A549 (cell line): ENCODE results near the gene SPATA4. TPM values are rescaled to one million over a fixed set of nuclear protein-coding genes. Genes with fewer than 3 reads are reported as not detected.

Source experiments
- ATAC-seq, 2 experiments: fragments of 200-7000 bp in 1 of 2; fragments of >200 bp in 1 of 2; cut with Nextera tagmentation in 1 of 2; cut with Tn5 transposase in 1 of 2; 3 replicates each; pipeline versions ENCODE4 v1.8.0 to v1.9.1; 2018 to 2020; ENCODE audit warnings: mild to moderate bottlenecking in 1 of 2, moderate library complexity in 1 of 2
- CTCF ChIA-PET: fragments of 300-600 bp; sonication (Branson Sonifier 250); formaldehyde crosslinking; extraction: SDS; loops from one replicate; lab custom pipeline; 2021; ENCODE audit warnings: antibody characterized with exemption, inconsistent platforms; lab: Yijun Ruan, JAX
- POLR2A ChIA-PET: fragments of 350-600 bp; formaldehyde crosslinking; extraction: SDS; loops from one replicate; lab custom pipeline; 2021; ENCODE audit warnings: antibody characterized with exemption, inconsistent platforms; lab: Yijun Ruan, JAX
- DNase-seq, 2 experiments: peaks; one replicate each; pipeline versions ENCODE4 v3.0.0 to v3.0.0-alpha.2; 2011 to 2016; ENCODE audit warnings: low read depth in 1 of 2, low spot score in 1 of 2
- FAIRE-seq: peaks from 2 replicates; lab custom pipeline; 2011; peaks lifted over from hg19 to GRCh38; lab: Jason Lieb, UNC
- H3K27ac ChIP-seq, 2 experiments: fragments of >200 bp; sonication (Bioruptor Twin); formaldehyde crosslinking; 3 replicates each; pipeline ENCODE4 v1.5.1; 2016 to 2017
- H3K4me1 ChIP-seq: fragments of >200 bp; sonication (Bioruptor Twin); formaldehyde crosslinking; 3 replicates; pipeline ENCODE4 v1.6.1; 2016
- H3K4me2 ChIP-seq: fragments of >200 bp; sonication (Bioruptor Twin); formaldehyde crosslinking; 3 replicates; pipeline ENCODE4 v1.6.1; 2016
- H3K4me3 ChIP-seq: fragments of >200 bp; sonication (Bioruptor Twin); formaldehyde crosslinking; 3 replicates; pipeline ENCODE4 v1.5.1; 2016
- H3K9me3 ChIP-seq: fragments of >200 bp; sonication (Bioruptor Twin); formaldehyde crosslinking; 3 replicates; pipeline ENCODE4 v1.6.1; 2016
- CBX8 ChIP-seq: fragments of 200-600 bp; sonication (generic); IDR thresholded peaks from 2 replicates; pipeline ENCODE4 v1.6.1; 2016
- CHD2 ChIP-seq: fragments of 150-350 bp; IDR thresholded peaks from 2 replicates; pipeline ENCODE4 v1.6.1; 2014; ENCODE audit warnings: low read length; ENCODE audit not compliant: partially characterized antibody
- FOSL2 ChIP-seq, 2 experiments: fragments of 450-650 bp in 1 of 2; fragments of >200 bp in 1 of 2; sonication (Bioruptor Twin) in 1 of 2; formaldehyde crosslinking; IDR thresholded peaks; 2 replicates each; pipeline versions ENCODE4 v1.5.0 to v1.6.1; 2016 to 2020; ENCODE audit warnings: mild to moderate bottlenecking in 1 of 2, moderate library complexity in 1 of 2
- FOXS1 ChIP-seq: fragments of 250-450 bp; sonication (Bioruptor Pico); IDR thresholded peaks from 2 replicates; pipeline ENCODE4 v1.5.0; 2020; ENCODE audit warnings: mild to moderate bottlenecking, moderate library complexity
- HDAC2 ChIP-seq: fragments of 200-600 bp; sonication (generic); IDR thresholded peaks from 2 replicates; pipeline ENCODE4 v1.6.1; 2016
- HEYL ChIP-seq: fragments of 250-450 bp; sonication (Bioruptor Pico); IDR thresholded peaks from 2 replicates; pipeline ENCODE4 v1.8.0; 2021; ENCODE audit warnings: mild to moderate bottlenecking, moderate library complexity
- HOXB13 ChIP-seq: fragments of 250-450 bp; sonication (Bioruptor Pico); IDR thresholded peaks from 2 replicates; pipeline ENCODE4 v1.5.0; 2020; ENCODE audit warnings: low read depth, mild to moderate bottlenecking, moderate library complexity
- HOXB5 ChIP-seq: fragments of 250-450 bp; sonication (Bioruptor Pico); IDR thresholded peaks from 2 replicates; pipeline ENCODE4 v1.5.0; 2020; ENCODE audit warnings: mild to moderate bottlenecking, moderate library complexity
- JUN ChIP-seq, 2 experiments: fragments of >200 bp; sonication (Bioruptor Twin); formaldehyde crosslinking; IDR thresholded peaks; 2 replicates in 1 of 2; 3 replicates in 1 of 2; pipeline ENCODE4 v1.6.1; 2016 to 2017
- KDM1A ChIP-seq: fragments of 200-600 bp; sonication (generic); IDR thresholded peaks from 2 replicates; pipeline ENCODE4 v1.6.1; 2016; ENCODE audit warnings: low read depth, mild to moderate bottlenecking
- KDM5A ChIP-seq: fragments of 200-600 bp; sonication (generic); IDR thresholded peaks from 2 replicates; pipeline ENCODE4 v1.6.1; 2016; ENCODE audit warnings: antibody characterized with exemption, mild to moderate bottlenecking
- MAFK ChIP-seq: fragments of 450-650 bp; IDR thresholded peaks from 2 replicates; pipeline ENCODE4 v1.6.1; 2014; ENCODE audit not compliant: partially characterized antibody
- MYC ChIP-seq: IDR thresholded peaks from 2 replicates; pipeline ENCODE4 v1.6.1; 2012; ENCODE audit warnings: mild to moderate bottlenecking, inconsistent platforms, low read length, improper control_type of control experiment, borderline replicate concordance
- NFE2L2 ChIP-seq: fragments of 150-350 bp; conservative IDR thresholded peaks from 2 replicates; pipeline ENCODE4 v1.6.1; 2014; ENCODE audit warnings: low read length
- PHF8 ChIP-seq: fragments of 200-600 bp; sonication (generic); IDR thresholded peaks from 2 replicates; pipeline ENCODE4 v1.6.1; 2016; ENCODE audit warnings: low read depth, mild to moderate bottlenecking, antibody characterized with exemption, moderate library complexity, borderline replicate concordance
- POLR2A ChIP-seq: IDR thresholded peaks from 2 replicates; pipeline ENCODE4 v1.6.1; 2012; ENCODE audit warnings: mild to moderate bottlenecking, low read length
- RAD21 ChIP-seq, 2 experiments: fragments of >200 bp in 1 of 2; sonication (Bioruptor Twin) in 1 of 2; formaldehyde crosslinking in 1 of 2; IDR thresholded peaks in 1 of 2; conservative IDR thresholded peaks in 1 of 2; 2 replicates in 1 of 2; 3 replicates in 1 of 2; pipeline ENCODE4 v1.6.1; 2012 to 2018; ENCODE audit warnings: inconsistent platforms in 1 of 2
- TFCP2L1 ChIP-seq: fragments of 250-450 bp; sonication (Bioruptor Pico); IDR thresholded peaks from 2 replicates; pipeline ENCODE4 v1.5.0; 2021; ENCODE audit warnings: mild to moderate bottlenecking
- TP53 ChIP-seq: fragments of 250-450 bp; sonication (Bioruptor Pico); IDR thresholded peaks from 2 replicates; pipeline ENCODE4 v1.5.0; 2021; ENCODE audit warnings: mild to moderate bottlenecking, moderate library complexity
- ZC3H11A ChIP-seq: fragments of 450-650 bp; IDR thresholded peaks from 2 replicates; pipeline ENCODE4 v1.6.1; 2014; ENCODE audit warnings: antibody characterized with exemption, mild to moderate bottlenecking
- WGBS: methylation state at CpG from one replicate; pipeline ENCODE4 v1.1.6; 2017; ENCODE audit errors: missing lambda C conversion rate; 5-methylcytosine and 5-hydroxymethylcytosine counted together
- polyA plus RNA-seq, 4 experiments: library from polyadenylated mRNA; depleted of rRNA in 3 of 4; stranded (reverse); fragments of >200 nt; fragmentation: RNase III in 1 of 4; extraction: RNeasy Plus Mini Kit Qiagen cat#74134 plus additional on column Dnase treatment in 1 of 4; gene quantifications; 2 replicates in 3 of 4; 3 replicates in 1 of 4; pipeline ENCODE4 v1.2.3, GENCODE V29; 2011 to 2017
- TF ChIP-seq, protein P1 (sequence below): fragments of 250-450 bp; sonication (Bioruptor Pico); IDR thresholded peaks from 2 replicates; pipeline ENCODE4 v1.5.0; 2021; ENCODE audit warnings: mild to moderate bottlenecking, moderate library complexity, borderline replicate concordance
- TF ChIP-seq, protein P2 (sequence below): IDR thresholded peaks from 2 replicates; pipeline ENCODE4 v1.6.1; 2012
- TF ChIP-seq, protein P3 (sequence below): fragments of 250-450 bp; sonication (Bioruptor Pico); IDR thresholded peaks from 2 replicates; pipeline ENCODE4 v1.5.0; 2020; ENCODE audit warnings: low read depth, mild to moderate bottlenecking, moderate library complexity
- TF ChIP-seq, protein P4 (sequence below): fragments of 150-350 bp; IDR thresholded peaks from 2 replicates; pipeline ENCODE4 v1.6.1; 2014; ENCODE audit warnings: low read depth, mild to moderate bottlenecking, low read length
- TF ChIP-seq, protein P5 (sequence below): fragments of 450-650 bp; IDR thresholded peaks from 2 replicates; pipeline ENCODE4 v1.6.1; 2014; ENCODE audit warnings: antibody characterized with exemption

The SPATA4 gene
- polyA plus RNA-seq, 2 of the 4 experiments (the other 2 are of a cell fraction), result 0.21 to 0.26 TPM

DNA sequence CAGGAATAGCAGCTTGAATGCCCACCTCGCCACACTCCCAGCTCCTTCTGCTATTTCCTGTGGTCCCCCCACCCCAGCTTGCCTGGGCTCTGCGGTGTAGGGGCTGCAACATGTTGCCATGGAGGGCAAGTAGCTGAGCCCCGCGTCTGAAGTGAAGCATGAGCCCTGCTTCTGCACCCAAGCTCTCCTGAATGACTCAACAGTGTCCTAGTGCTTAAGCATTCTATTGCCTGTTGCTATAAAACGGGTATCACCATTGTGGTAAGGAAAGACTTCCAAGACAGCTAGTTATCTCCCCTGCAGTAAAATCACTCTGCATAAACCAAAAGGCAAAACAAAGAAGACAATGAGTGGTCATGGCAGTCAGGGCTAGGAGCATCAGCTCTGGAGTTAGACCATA is 31.4 kb upstream of the SPATA4 start:
- ChIA-PET CTCF (no interaction called here), POLR2A (no interaction called here)
- DNase-seq (no peak), FAIRE-seq (no peak), ATAC-seq (no peak)
- no peaks in the 10 kb centered on the region for H3K4me1 ChIP-seq
- no peak overlapping the region for H3K27ac ChIP-seq
- no peak overlapping the region for H3K4me3 ChIP-seq
- H3K4me2 ChIP-seq, result no peak overlapping the region
- TF ChIP-seq MAFK, result no peak
- TF ChIP-seq, protein P1, sequence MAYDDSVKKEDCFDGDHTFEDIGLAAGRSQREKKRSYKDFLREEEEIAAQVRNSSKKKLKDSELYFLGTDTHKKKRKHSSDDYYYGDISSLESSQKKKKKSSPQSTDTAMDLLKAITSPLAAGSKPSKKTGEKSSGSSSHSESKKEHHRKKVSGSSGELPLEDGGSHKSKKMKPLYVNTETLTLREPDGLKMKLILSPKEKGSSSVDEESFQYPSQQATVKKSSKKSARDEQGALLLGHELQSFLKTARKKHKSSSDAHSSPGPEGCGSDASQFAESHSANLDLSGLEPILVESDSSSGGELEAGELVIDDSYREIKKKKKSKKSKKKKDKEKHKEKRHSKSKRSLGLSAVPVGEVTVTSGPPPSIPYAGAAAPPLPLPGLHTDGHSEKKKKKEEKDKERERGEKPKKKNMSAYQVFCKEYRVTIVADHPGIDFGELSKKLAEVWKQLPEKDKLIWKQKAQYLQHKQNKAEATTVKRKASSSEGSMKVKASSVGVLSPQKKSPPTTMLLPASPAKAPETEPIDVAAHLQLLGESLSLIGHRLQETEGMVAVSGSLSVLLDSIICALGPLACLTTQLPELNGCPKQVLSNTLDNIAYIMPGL (CRISPR knock-in tag), result no peak
- TF ChIP-seq TP53, result no peak
- TF ChIP-seq ZC3H11A, result no peak
- TF ChIP-seq HOXB13 (CRISPR knock-in tag), result no peak
- no peak for TF ChIP-seq HOXB5
- TF ChIP-seq, protein P2, sequence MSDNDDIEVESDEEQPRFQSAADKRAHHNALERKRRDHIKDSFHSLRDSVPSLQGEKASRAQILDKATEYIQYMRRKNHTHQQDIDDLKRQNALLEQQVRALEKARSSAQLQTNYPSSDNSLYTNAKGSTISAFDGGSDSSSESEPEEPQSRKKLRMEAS, result no peak
- H3K9me3 ChIP-seq, result no peaks in the 10 kb centered on the region
- 41% methylated on average over 5 of the region's 5 CpGs for WGBS

DNA sequence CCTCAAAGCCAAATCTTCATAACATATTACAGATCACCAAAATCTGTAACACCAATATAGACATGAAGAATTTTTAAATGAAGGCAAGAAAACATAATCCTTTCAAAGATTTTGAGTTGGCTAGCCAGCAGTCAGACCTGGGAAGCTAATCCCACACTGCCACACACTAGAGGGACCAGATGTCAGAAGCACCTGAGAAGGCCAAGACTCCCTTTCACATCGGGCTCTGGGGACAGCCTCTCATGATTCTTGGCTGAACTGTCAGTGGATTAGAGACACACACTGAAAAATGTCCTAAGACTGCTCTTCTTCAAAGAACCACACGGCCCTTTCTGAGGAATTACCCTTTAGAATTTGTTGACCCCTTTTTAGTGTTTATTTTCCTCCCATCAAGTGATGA is 28.2 kb upstream of the SPATA4 start:
- Histone ChIP-seq H3K4me1 (no peaks in the 10 kb centered on the region), H3K27ac (no peak overlapping the region), H3K9me3 (no peaks in the 10 kb centered on the region), H3K4me2 (no peak overlapping the region), H3K4me3 (no peak overlapping the region)
- CTCF ChIA-PET, result interaction anchor here (1.5 kb wide), 1 partner anchor 15 kb away, joined by 3 read pairs; no protein-coding TSS in a partner anchor
- POLR2A ChIA-PET, result no interaction called here
- no peak for ATAC-seq
- 49% methylated on average over 2 of the region's 2 CpGs for whole genome bisulfite sequencing
- no peak for FAIRE-seq
- no peak for DNase-seq
- TF ChIP-seq HEYL (CRISPR knock-in tag) (no peak), HDAC2 (no peak), ZC3H11A (no peak), KDM1A (no peak), PHF8 (no peak), NFE2L2 (no peak), POLR2A (no peak), KDM5A (no peak), CBX8 (no peak), HOXB5 (no peak), CHD2 (no peak), FOXS1 (CRISPR knock-in tag) (no peak), RAD21 (conservative IDR thresholded peaks at IDR 0.05 in 1 of 2, IDR thresholded peaks at IDR 0.05 in 1 of 2) (no peak), MYC (no peak), TFCP2L1 (CRISPR knock-in tag) (no peak), FOSL2 (IDR thresholded peaks at IDR 0.05) (no peak), FOSL2 (CRISPR knock-in tag; IDR thresholded peaks at IDR 0.05) (no peak), JUN (IDR thresholded peaks at IDR 0.05) (no peak)
- TF ChIP-seq, protein P3, sequence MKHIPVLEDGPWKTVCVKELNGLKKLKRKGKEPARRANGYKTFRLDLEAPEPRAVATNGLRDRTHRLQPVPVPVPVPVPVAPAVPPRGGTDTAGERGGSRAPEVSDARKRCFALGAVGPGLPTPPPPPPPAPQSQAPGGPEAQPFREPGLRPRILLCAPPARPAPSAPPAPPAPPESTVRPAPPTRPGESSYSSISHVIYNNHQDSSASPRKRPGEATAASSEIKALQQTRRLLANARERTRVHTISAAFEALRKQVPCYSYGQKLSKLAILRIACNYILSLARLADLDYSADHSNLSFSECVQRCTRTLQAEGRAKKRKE (CRISPR knock-in tag), result no peak
- TF ChIP-seq, protein P4, sequence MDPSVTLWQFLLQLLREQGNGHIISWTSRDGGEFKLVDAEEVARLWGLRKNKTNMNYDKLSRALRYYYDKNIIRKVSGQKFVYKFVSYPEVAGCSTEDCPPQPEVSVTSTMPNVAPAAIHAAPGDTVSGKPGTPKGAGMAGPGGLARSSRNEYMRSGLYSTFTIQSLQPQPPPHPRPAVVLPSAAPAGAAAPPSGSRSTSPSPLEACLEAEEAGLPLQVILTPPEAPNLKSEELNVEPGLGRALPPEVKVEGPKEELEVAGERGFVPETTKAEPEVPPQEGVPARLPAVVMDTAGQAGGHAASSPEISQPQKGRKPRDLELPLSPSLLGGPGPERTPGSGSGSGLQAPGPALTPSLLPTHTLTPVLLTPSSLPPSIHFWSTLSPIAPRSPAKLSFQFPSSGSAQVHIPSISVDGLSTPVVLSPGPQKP, result no peak
- TF ChIP-seq, protein P5, sequence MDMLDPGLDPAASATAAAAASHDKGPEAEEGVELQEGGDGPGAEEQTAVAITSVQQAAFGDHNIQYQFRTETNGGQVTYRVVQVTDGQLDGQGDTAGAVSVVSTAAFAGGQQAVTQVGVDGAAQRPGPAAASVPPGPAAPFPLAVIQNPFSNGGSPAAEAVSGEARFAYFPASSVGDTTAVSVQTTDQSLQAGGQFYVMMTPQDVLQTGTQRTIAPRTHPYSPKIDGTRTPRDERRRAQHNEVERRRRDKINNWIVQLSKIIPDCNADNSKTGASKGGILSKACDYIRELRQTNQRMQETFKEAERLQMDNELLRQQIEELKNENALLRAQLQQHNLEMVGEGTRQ, result no peak
